NCI-H1436 (cell line): ENCODE measurements around the gene ADGRA3.

Experiments
- DNase-seq: peaks from one replicate; lab custom pipeline; 2025; lab: John Stamatoyannopoulos, UW

The ADGRA3 gene, protein sequence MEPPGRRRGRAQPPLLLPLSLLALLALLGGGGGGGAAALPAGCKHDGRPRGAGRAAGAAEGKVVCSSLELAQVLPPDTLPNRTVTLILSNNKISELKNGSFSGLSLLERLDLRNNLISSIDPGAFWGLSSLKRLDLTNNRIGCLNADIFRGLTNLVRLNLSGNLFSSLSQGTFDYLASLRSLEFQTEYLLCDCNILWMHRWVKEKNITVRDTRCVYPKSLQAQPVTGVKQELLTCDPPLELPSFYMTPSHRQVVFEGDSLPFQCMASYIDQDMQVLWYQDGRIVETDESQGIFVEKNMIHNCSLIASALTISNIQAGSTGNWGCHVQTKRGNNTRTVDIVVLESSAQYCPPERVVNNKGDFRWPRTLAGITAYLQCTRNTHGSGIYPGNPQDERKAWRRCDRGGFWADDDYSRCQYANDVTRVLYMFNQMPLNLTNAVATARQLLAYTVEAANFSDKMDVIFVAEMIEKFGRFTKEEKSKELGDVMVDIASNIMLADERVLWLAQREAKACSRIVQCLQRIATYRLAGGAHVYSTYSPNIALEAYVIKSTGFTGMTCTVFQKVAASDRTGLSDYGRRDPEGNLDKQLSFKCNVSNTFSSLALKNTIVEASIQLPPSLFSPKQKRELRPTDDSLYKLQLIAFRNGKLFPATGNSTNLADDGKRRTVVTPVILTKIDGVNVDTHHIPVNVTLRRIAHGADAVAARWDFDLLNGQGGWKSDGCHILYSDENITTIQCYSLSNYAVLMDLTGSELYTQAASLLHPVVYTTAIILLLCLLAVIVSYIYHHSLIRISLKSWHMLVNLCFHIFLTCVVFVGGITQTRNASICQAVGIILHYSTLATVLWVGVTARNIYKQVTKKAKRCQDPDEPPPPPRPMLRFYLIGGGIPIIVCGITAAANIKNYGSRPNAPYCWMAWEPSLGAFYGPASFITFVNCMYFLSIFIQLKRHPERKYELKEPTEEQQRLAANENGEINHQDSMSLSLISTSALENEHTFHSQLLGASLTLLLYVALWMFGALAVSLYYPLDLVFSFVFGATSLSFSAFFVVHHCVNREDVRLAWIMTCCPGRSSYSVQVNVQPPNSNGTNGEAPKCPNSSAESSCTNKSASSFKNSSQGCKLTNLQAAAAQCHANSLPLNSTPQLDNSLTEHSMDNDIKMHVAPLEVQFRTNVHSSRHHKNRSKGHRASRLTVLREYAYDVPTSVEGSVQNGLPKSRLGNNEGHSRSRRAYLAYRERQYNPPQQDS (N-terminal part only)

DNA sequence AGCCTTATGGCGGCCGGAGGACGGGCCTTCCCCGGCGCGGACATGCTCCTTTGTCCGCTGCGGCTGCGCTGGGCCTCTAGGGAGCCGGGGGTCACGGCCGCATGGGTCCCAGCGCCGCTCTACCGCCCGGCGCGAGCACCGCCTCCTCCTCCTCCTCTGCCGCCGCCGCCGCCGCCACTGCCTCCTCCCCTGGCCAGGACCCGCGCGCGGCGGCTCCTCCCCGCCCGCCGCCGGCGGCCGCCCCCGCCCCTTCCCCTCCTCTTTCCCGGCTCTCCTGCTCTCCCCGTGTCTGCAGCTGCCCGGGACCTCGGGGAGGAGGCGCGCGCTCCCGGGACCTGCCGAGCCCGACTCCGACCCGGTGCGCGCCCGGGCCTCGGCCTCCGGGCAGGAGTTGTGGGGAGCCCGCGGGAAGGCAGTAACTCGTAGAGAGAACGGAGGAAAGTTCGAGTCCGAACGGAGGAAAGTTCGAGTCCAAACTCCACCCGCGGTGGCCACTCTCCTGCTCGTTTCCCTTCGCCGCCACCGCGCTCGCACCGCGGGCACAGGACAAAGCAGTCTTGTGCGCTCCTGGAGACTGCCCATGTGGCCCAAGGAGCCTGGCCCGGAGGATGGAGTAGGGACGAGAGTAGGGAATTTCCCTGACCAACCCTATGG, at the start of gene ADGRA3:
Gene ADGRA3, minus strand, starts transcription at position 179 of the 654 bp plus-strand sequence. CDS start 282 bp downstream, outside the sequence.
- DNase-seq, result peak; percentile 31

- no peak for DNase-seq
Observed at GRCh38 chr4:22556495-22556894, 40.6 kb upstream of the ADGRA3 start.

DNA sequence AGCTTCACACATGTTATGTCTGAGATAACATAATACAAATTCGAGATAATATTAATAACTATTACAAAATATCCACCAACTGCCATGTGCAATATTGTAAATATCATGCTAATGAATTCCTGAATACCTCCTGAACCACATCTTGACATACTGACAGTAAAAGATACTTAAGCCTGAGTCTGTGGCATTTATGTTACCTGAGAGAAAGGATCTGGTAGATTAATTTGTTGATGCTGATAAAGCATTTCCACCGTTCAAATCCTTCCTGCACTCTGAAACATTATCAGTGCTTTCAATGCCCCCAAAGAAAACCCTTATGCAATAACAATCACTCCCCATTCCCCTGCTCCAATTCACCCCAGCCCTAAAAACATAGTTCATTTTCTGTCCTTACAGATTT, 38.8 kb upstream of the ADGRA3 start:
- DNase-seq, result no peak

- DNase-seq, result no peak
Observed at GRCh38 chr4:22553560-22553959, 37.7 kb upstream of the ADGRA3 start.

DNA sequence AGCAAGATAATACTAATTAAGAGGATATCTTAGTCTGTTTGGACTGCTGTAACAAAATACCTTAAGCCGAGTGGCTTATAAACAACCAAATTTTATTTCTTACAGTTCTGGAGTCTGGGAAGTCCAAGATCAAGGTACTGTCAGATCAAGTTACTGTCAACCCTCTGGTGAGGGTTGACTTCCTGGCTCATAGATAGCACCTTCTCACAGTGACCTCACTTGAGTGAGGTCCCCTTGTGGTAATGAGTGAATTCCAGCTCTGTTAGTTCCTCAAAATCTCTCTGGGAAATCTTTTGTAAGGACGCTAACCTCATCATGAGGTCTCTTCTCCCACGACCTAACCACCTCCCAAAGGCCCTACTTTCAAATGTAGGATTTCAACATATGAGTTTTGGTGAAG, 36.9 kb upstream of the ADGRA3 start:
- no peak for DNase-seq

GRCh38 chr4:22551550-22551949, 35.7 kb upstream of the ADGRA3 start:
- DNase-seq, result no peak

DNA sequence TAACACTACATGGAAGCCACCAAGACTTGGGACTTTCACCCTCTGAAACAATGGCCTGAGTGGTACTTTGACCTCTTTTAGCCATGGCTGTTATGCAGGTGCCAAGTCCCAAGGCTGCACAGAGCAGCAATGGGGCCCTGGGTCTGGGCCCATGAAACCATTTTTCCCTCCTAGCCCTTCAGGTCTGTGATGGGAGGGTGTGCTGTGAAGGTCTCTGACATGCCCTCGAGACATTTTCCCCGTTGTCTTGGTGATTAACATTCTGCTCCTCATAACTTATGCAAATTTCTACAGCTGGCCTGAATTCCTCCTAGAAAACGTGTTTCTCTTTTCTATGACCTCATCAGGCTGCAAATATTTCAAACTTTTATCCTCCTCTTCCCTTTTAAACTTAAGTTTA, 30.4 kb upstream of the ADGRA3 start:
- no peak for DNase-seq

DNA sequence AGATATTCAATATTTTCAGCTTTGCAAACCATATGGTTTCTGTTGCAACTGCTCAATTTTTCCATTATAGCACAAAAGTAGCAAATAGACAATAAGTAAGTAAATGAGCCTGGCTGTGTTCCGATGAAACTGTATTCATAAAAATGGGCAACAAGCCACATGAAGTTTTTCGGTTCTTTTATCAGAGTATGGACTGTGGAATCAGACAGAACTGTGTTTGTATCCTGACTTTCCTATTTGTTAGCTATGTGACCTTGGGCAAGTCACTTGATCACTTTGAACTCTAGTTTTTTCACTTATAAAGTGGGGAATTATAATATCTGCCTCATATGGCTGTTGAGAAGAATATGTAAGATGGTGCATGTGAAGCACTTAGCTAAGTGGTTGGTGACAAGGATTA, 23.4 kb upstream of the ADGRA3 start:
- no peak for DNase-seq

DNA sequence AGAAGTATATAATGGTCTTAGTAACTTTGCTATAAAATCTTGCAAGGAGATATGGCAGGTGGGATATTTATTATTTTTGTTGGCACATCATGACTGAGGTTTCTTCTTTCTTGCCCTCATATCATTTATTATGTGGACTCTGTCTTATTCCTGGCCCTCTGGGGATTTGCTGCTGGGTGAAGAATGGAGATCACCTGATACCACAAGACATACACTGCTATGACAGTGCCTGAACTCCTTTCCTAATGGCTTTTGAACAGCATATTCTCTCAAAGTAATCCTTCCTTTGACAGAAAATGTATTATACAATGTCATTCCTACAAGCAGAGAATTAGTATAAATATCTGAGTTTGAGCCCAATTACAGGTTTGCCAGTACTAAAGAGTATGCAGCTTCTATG, 22.0 kb upstream of the ADGRA3 start:
- no peak for DNase-seq

DNA sequence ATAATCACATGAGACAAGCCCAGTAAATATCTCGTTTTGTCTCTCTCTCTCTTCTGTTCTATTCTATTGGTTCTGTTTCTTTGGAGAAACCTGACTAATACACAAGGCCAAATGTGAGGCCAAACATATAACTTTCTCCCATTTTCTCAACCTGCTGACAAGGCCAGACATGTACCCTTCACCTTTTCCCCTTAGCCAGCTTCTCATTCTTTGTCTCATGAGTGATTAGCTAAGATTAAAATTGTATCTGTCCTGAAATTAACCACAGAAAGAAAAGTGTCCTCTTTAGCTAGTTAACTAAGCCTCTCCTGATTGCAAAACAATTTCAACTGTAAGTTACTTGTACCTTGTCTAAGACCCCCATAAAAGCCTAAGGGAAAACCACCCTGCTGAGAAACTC, 18.5 kb upstream of the ADGRA3 start:
- DNase-seq, result no peak

DNA sequence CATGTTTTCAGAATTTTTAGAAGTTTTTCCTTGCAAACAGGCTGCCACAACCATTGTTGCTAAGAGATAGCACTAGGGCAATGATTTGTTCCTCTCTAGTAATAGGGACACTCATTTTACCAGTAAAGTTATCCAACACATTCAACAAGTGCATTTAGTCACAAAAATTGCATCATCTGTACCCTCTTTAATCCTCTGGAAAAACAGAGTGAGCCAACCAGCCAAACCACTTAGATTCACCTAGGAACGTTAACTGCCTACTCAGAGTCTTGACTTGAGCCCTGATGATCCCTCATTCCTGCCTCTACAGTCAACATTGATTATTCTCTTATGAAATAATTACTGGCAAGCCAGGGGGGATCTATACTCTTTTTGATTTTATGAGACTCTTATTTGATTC, 17.0 kb upstream of the ADGRA3 start:
- no peak for DNase-seq

DNA sequence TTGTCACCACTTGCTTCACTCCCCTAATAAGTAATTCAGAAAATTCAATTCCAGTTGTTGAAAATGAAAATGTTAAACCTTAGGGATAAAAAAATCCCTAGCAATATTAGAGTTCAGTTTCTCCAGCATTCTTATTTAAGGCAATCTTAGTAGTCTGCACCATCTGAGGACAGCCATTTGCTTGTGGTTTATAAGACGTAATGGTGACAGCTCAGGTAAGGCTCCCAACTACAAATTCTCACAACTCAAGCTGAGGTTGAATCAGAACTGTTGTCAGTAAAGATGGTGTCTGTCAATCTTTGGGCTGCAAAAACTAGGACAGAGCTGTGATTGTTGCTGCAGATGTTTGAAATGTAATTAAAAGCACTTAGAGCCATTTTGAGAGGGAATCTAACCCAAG, 16.3 kb upstream of the ADGRA3 start:
- DNase-seq, result no peak

GRCh38 chr4:22531311-22532019, 15.6 kb upstream of the ADGRA3 start:
- no peak for DNase-seq

GRCh38 chr4:22524895-22525294, 9.0 kb upstream of the ADGRA3 start:
- DNase-seq, result no peak

- DNase-seq, result no peak
Observed at GRCh38 chr4:22522706-22523501, 7.0 kb upstream of the ADGRA3 start.

DNA sequence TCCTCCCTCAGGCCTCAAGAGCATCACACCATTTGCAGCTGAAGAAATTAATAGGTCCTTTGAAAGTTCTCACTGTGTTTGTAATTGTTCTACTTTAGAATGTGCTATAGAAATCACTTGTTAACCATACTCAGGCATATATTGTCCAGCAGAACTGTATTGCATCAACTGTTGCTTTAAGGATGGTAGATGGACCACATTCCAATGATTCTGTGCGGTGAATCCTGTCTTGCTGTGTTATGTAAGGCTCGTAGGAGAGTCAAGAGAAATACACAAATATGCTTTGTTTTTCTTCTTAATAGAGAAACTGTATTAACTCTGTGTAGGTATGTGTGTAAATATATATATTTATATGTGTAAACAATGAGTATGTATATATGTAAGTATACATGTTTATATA, 6.3 kb upstream of the ADGRA3 start:
- no peak for DNase-seq

GRCh38 chr4:22521240-22521639, 5.4 kb upstream of the ADGRA3 start:
- no peak for DNase-seq

DNA sequence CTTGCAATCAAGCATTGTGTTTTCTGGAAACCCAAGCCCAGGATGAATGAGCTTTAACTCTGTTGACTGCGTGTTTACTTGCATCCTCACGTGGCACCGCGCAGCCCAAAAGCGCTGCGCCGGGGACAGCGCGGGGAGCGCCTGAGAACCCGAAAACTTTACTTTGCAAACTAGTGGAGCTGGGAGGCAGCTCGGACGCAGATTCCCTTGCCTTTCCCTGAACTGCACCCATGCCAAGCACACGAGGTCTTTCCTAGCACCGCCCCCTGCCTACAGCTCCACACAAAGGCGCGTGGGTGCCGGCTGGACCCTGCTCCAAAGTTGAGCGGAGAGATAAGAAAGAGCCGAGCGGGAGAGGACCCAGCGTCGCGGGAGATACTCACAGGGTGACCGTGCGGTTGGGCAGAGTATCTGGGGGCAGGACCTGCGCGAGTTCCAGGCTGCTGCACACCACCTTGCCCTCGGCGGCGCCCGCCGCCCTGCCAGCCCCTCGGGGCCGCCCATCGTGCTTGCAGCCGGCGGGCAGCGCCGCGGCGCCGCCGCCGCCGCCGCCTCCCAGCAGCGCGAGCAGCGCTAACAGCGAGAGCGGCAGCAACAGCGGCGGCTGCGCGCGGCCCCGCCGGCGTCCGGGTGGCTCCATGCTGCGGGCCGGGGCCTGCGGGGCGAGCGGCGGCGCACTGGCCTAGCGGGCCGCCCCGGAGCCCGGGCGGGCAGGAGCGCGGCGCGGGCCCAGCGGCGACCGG, 550 bp downstream of the ADGRA3 start:
- peak; percentile 17 for DNase-seq

DNA sequence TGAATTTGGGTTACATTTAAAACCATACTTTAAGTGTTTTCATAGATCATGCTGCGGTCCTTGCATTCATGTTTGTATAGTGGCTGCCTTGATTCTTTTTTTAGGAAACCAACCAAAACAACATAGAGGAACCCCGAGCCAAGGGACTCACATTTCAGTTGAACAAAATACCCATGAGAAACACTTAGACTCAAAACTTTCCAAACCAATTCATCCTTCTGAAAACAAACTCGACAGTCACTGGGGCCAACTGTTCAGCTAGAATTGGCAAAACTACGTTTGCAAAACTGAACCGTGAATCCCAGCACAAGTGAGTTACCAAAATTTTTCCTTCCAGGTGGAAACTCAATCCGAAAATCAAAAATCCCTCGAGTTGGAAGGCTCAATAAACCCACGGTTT, 1.4 kb downstream of the ADGRA3 start:
- no peak for DNase-seq

DNA sequence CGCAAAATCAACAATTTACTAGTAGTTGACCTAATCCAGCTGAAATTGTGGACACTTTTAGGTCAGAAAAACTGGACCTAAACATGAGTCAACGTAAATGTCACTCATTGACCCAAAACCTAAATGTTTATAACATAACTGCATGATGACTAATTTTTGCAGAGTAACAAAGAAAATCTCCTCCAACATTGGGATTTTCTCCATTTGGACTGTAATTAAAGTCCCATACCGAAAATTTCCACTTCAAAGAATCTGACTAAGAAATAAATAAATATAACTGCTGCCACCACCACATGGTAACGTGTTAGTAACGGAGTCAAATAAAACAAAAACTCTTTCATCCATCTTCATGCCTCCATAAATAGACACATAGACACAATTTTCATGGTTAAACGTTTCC, 1.9 kb downstream of the ADGRA3 start:
- no peak for DNase-seq
